HG03175 (cell line): ENCODE results near the gene SLC7A14.

Experiments
- ATAC-seq: cut with Tn5 transposase; IDR thresholded peaks from one replicate; pipeline ENCODE4 v1.9.1; 2021; ENCODE audit warnings: mild to moderate bottlenecking, moderate library complexity; ENCODE audit not compliant: unreplicated experiment

Gene SLC7A14

GRCh38 chr3:170585937-170586310 is at the start of gene SLC7A14:
Gene SLC7A14 (minus strand): TSS chr3:170586075. CDS start chr3:170526936, 59,139 bp downstream.
- ATAC-seq = no peak

- no peak for ATAC-seq
These were observed 49.5 kb upstream of the SLC7A14 start for GRCh38 chr3:170635385-170635735.

- ATAC-seq = peak; percentile 73
These were observed 48.9 kb upstream of the SLC7A14 start for GRCh38 chr3:170634663-170635384.

GRCh38 chr3:170633573-170633972 is 47.7 kb upstream of the SLC7A14 start:
- ATAC-seq = no peak

- peak; percentile 85 for ATAC-seq
These were observed 46.9 kb upstream of the SLC7A14 start for GRCh38 chr3:170632780-170633179.

GRCh38 chr3:170631755-170632488 is 46.0 kb upstream of the SLC7A14 start:
- ATAC-seq = no peak

- ATAC-seq = no peak
These were observed 37.6 kb upstream of the SLC7A14 start for GRCh38 chr3:170623524-170623923.

GRCh38 chr3:170622369-170623159 is 36.7 kb upstream of the SLC7A14 start:
- no peak for ATAC-seq

GRCh38 chr3:170621256-170621655 is 35.4 kb upstream of the SLC7A14 start:
- ATAC-seq = no peak

- ATAC-seq = no peak
These were observed 28.5 kb upstream of the SLC7A14 start for GRCh38 chr3:170614214-170614966.

GRCh38 chr3:170611751-170612150 is 25.9 kb upstream of the SLC7A14 start:
- no peak for ATAC-seq

- no peak for ATAC-seq
These were observed 24.5 kb upstream of the SLC7A14 start for GRCh38 chr3:170610321-170610884.

- no peak for ATAC-seq
These were observed 22.6 kb upstream of the SLC7A14 start for GRCh38 chr3:170608475-170608874.

GRCh38 chr3:170606675-170607074 is 20.8 kb upstream of the SLC7A14 start:
- ATAC-seq = no peak

- ATAC-seq = no peak
These were observed 19.6 kb upstream of the SLC7A14 start for GRCh38 chr3:170605490-170605889.

- ATAC-seq = no peak
These were observed 18.1 kb upstream of the SLC7A14 start for GRCh38 chr3:170603770-170604510.

GRCh38 chr3:170602556-170602955 is 16.7 kb upstream of the SLC7A14 start:
- no peak for ATAC-seq

- no peak for ATAC-seq
These were observed 14.2 kb upstream of the SLC7A14 start for GRCh38 chr3:170600005-170600624.

GRCh38 chr3:170599091-170599490 is 13.2 kb upstream of the SLC7A14 start:
- no peak for ATAC-seq
